ENCODE results near the gene CSPG4.

DNA sequence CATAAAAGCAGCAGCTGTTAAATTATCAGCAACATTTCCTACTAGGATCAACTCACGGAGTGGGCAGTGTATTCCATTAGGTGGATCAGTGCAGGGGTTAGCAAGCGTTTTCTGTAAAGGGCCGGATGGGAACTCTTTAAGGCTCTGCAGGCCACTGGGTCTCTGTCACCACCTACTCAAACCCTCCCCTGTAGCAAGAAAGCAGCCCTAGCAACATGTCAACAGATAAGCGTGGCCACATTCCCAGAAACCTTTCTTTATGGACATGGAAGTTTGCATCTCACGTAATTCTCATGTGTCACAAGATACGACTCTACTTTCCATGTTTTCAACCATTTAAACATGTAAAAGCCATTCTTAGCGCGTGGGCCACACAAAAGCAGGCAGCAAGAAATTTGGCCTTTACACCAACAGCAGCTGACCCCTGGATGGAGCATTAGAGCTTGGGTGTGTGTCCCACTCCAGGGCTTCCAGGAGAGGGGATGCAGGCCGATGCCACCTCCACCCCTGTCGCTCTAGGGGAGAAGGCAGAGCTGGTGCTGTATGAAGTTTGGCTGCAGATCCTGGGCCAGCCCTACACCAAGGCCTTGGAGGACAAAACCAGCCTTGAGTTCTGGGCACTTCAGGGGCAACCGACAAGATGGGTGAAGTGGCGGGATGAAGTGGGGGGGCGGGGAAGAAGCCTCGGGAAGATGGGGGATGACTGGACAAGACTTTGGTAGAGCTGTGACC lies 48.2 kb upstream of the CSPG4 start:
- TF ChIP-seq, protein P1, sequence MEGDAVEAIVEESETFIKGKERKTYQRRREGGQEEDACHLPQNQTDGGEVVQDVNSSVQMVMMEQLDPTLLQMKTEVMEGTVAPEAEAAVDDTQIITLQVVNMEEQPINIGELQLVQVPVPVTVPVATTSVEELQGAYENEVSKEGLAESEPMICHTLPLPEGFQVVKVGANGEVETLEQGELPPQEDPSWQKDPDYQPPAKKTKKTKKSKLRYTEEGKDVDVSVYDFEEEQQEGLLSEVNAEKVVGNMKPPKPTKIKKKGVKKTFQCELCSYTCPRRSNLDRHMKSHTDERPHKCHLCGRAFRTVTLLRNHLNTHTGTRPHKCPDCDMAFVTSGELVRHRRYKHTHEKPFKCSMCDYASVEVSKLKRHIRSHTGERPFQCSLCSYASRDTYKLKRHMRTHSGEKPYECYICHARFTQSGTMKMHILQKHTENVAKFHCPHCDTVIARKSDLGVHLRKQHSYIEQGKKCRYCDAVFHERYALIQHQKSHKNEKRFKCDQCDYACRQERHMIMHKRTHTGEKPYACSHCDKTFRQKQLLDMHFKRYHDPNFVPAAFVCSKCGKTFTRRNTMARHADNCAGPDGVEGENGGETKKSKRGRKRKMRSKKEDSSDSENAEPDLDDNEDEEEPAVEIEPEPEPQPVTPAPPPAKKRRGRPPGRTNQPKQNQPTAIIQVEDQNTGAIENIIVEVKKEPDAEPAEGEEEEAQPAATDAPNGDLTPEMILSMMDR (IDR thresholded peaks at IDR 0.05; ENCODE audit: insufficient read depth, low read length) = no peak
- TF ChIP-seq POLR2AphosphoS5 (IDR thresholded peaks at IDR 0.05; ENCODE audit: low read depth) = no peak
- TF ChIP-seq, protein P2, sequence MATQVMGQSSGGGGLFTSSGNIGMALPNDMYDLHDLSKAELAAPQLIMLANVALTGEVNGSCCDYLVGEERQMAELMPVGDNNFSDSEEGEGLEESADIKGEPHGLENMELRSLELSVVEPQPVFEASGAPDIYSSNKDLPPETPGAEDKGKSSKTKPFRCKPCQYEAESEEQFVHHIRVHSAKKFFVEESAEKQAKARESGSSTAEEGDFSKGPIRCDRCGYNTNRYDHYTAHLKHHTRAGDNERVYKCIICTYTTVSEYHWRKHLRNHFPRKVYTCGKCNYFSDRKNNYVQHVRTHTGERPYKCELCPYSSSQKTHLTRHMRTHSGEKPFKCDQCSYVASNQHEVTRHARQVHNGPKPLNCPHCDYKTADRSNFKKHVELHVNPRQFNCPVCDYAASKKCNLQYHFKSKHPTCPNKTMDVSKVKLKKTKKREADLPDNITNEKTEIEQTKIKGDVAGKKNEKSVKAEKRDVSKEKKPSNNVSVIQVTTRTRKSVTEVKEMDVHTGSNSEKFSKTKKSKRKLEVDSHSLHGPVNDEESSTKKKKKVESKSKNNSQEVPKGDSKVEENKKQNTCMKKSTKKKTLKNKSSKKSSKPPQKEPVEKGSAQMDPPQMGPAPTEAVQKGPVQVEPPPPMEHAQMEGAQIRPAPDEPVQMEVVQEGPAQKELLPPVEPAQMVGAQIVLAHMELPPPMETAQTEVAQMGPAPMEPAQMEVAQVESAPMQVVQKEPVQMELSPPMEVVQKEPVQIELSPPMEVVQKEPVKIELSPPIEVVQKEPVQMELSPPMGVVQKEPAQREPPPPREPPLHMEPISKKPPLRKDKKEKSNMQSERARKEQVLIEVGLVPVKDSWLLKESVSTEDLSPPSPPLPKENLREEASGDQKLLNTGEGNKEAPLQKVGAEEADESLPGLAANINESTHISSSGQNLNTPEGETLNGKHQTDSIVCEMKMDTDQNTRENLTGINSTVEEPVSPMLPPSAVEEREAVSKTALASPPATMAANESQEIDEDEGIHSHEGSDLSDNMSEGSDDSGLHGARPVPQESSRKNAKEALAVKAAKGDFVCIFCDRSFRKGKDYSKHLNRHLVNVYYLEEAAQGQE (IDR thresholded peaks at IDR 0.05; ENCODE audit: insufficient replicate concordance, low read depth) = no peak
- TF ChIP-seq GABPA (IDR thresholded peaks at IDR 0.05; ENCODE audit: low read depth) = no peak
- no peak for TF ChIP-seq SPI1 (IDR thresholded peaks at IDR 0.05; ENCODE audit: borderline replicate concordance, low read depth)
